NCI-H82 (cell line): ENCODE data around the gene HMGXB3.

Experiments
- DNase-seq: peaks from one replicate; lab custom pipeline; 2025; lab: John Stamatoyannopoulos, UW

HMGXB3 gene

GRCh38 chr5:150085950-150086715 lies 85.6 kb downstream of the HMGXB3 start, which contains the start of gene CSF1R:
Gene CSF1R, minus strand, starts transcription at chr5:150086554. Its CDS starts 127 bp downstream, at chr5:150086427.
- DNase-seq = no peak

GRCh38 chr5:150092159-150092787 lies 91.7 kb downstream of the HMGXB3 start:
- DNase-seq = no peak

GRCh38 chr5:150097152-150097551 lies 96.6 kb downstream of the HMGXB3 start:
- no peak for DNase-seq

GRCh38 chr5:150101023-150101422 lies 100.5 kb downstream of the HMGXB3 start:
- no peak for DNase-seq
